CD14-positive monocyte (primary cell): Measurements from ENCODE around the gene MLX. TPM values are rescaled to one million over a fixed set of nuclear protein-coding genes. Genes with fewer than 3 reads are reported as not detected.
A peak's percentile ranks its signal among the peaks of the same experiment; 100 is the strongest.
"Not testable (repeated sequence)": the region's sequence is repeated elsewhere in the genome, so short reads cannot be mapped to it uniquely, and the experiment has no call there.

ENCODE experiments used
- DNase-seq, 3 donors: peaks; one replicate each; pipeline ENCODE4 v3.0.0-alpha.2; 2011 to 2022
- H2AFZ ChIP-seq: 2 replicates; pipeline ENCODE4 v1.6.0; 2012; ENCODE audit warnings: mild to moderate bottlenecking, low read depth, low read length, inconsistent platforms; ENCODE audit not compliant: insufficient read depth, poor library complexity, severe bottlenecking
- H3K27ac ChIP-seq, 2 donors: 1 replicate in 1 of 2; 2 replicates in 1 of 2; pipeline ENCODE4 v1.5.1; 2012 to 2013; ENCODE audit warnings: low read length in 2 of 2, control low read depth in 1 of 2, inconsistent platforms in 1 of 2, low read depth in 1 of 2, mild to moderate bottlenecking in 1 of 2
- H3K27me3 ChIP-seq, 2 donors: one replicate each; pipeline versions ENCODE4 v1.6.0 to v1.6.1; 2011 to 2013; ENCODE audit warnings: low read length in 2 of 2; ENCODE audit not compliant: control insufficient read depth in 2 of 2, insufficient read depth in 2 of 2
- H3K36me3 ChIP-seq, 2 donors: replicated peaks in 1 of 2; 1 replicate in 1 of 2; 2 replicates in 1 of 2; pipeline versions ENCODE4 v1.5.1 to v1.6.1; 2012 to 2013; ENCODE audit warnings: low read length in 2 of 2, control low read depth in 1 of 2, inconsistent platforms in 1 of 2, mild to moderate bottlenecking in 1 of 2; ENCODE audit not compliant: insufficient read depth in 2 of 2, control insufficient read depth in 1 of 2
- H3K4me1 ChIP-seq, 2 donors: 1 replicate in 1 of 2; 2 replicates in 1 of 2; pipeline versions ENCODE4 v1.5.1 to v1.6.1; 2012 to 2013; ENCODE audit warnings: low read length in 2 of 2, control low read depth in 1 of 2, inconsistent platforms in 1 of 2, mild to moderate bottlenecking in 1 of 2, moderate library complexity in 1 of 2; ENCODE audit not compliant: insufficient read depth in 2 of 2, control insufficient read depth in 1 of 2
- H3K4me2 ChIP-seq: replicated peaks from 2 replicates; pipeline ENCODE3; 2012; ENCODE audit warnings: low read length, moderate library complexity, mild to moderate bottlenecking; ENCODE audit not compliant: poor library complexity, severe bottlenecking; ENCODE audit errors: extremely low read depth
- H3K4me3 ChIP-seq, 3 experiments: fragments of 200-600 bp in 1 of 3; sonication (generic) in 1 of 3; replicated peaks in 1 of 3; 1 replicate in 2 of 3; 2 replicates in 1 of 3; pipeline ENCODE4 v1.5.1; 2011 to 2013; ENCODE audit warnings: low read length in 3 of 3, mild to moderate bottlenecking in 3 of 3, control low read depth in 2 of 3, low read depth in 2 of 3, inconsistent platforms in 1 of 3, moderate library complexity in 1 of 3
- H3K79me2 ChIP-seq: 2 replicates; pipeline ENCODE4 v1.6.0; 2012; ENCODE audit warnings: mild to moderate bottlenecking, control low read depth, inconsistent platforms, low read length, moderate library complexity; ENCODE audit not compliant: insufficient read depth
- H3K9ac ChIP-seq: 2 replicates; pipeline ENCODE4 v1.6.0; 2017; ENCODE audit warnings: low read length, mild to moderate bottlenecking; ENCODE audit not compliant: insufficient read depth, poor library complexity, severe bottlenecking
- H3K9me3 ChIP-seq, 2 donors: replicated peaks in 1 of 2; 1 replicate in 1 of 2; 2 replicates in 1 of 2; pipeline versions ENCODE4 v1.5.1 to v1.6.1; 2012 to 2013; ENCODE audit warnings: low read length in 2 of 2, control low read depth in 1 of 2; ENCODE audit not compliant: control insufficient read depth in 1 of 2, insufficient read depth in 1 of 2
- H4K20me1 ChIP-seq: 2 replicates; pipeline ENCODE4 v1.6.0; 2012; ENCODE audit warnings: mild to moderate bottlenecking, low read length, control low read depth, moderate library complexity; ENCODE audit not compliant: insufficient read depth
- H3K27ac Mint-ChIP-seq, 7 donors: one replicate each; pipeline ENCODE4 v1.8.0; 2020; ENCODE audit warnings: mild to moderate bottlenecking in 7 of 7, mixed read lengths in 7 of 7, moderate library complexity in 6 of 7, inconsistent platforms in 2 of 7
- H3K27me3 Mint-ChIP-seq, 3 donors: one replicate each; pipeline ENCODE4 v1.8.0; 2021 to 2022; ENCODE audit warnings: low read depth in 3 of 3, mild to moderate bottlenecking in 3 of 3, mixed read lengths in 3 of 3, moderate library complexity in 3 of 3, inconsistent platforms in 1 of 3
- H3K36me3 Mint-ChIP-seq, 2 donors: one replicate each; pipeline ENCODE4 v1.8.0; 2020; ENCODE audit warnings: mixed read lengths in 2 of 2, inconsistent platforms in 1 of 2, mild to moderate bottlenecking in 1 of 2
- H3K4me1 Mint-ChIP-seq: one replicate; pipeline ENCODE4 v1.8.0; 2020; ENCODE audit warnings: mild to moderate bottlenecking, mixed read lengths
- H3K4me3 Mint-ChIP-seq, 2 donors: one replicate each; pipeline ENCODE4 v1.8.0; 2020; ENCODE audit warnings: mild to moderate bottlenecking in 2 of 2, mixed read lengths in 2 of 2, moderate library complexity in 1 of 2
- H3K9me3 Mint-ChIP-seq, 7 donors: one replicate each; pipeline ENCODE4 v1.8.0; 2020 to 2022; ENCODE audit warnings: mixed read lengths in 7 of 7, mild to moderate bottlenecking in 6 of 7, moderate library complexity in 6 of 7, inconsistent platforms in 2 of 7
- CTCF ChIP-seq: fragments of 200-600 bp; IDR thresholded peaks from one replicate; pipeline ENCODE4 v1.8.0; 2022; ENCODE audit warnings: antibody characterized with exemption, mild to moderate bottlenecking
- WGBS: methylation state at CpG from one replicate; pipeline ENCODE4 v1.1.5; 2013; ENCODE audit warnings: missing lambda C conversion rate; ENCODE audit not compliant: insufficient coverage; 5-methylcytosine and 5-hydroxymethylcytosine counted together
- intact Hi-C, 2 donors: fragments of 100-400 bp; cut with micrococcal nuclease; formaldehyde crosslinking; loops; one replicate each; pipeline versions ENCODE4 v1.15.0 to v1.15.1; 2023
- polyA plus RNA-seq, 3 donors: library from polyadenylated mRNA; depleted of rRNA in 1 of 3; unstranded in 2 of 3; stranded (reverse) in 1 of 3; fragments of 300-500 nt in 2 of 3; fragments of >200 nt in 1 of 3; fragmentation: Illumina TruSeq in 2 of 3; gene quantifications; 1 replicate in 2 of 3; 2 replicates in 1 of 3; pipeline ENCODE4 v1.2.3, GENCODE V29; 2012 to 2021

The MLX gene
- polyA plus RNA-seq, 3 donors, result 61.4 to 106 (median 63.5) TPM

- Mint-ChIP-seq H3K4me1 (peaks cover 19% of the 10 kb centered on the region), H3K27ac (no peak overlapping the region), H3K27me3 (peaks cover 22 to 31% (median 26%) of the 10 kb centered on the region in 3 donors), H3K36me3 (peaks cover 26 to 42% of the 10 kb centered on the region in 2 donors), H3K9me3 (peaks cover 0 to 4% (median 0%) of the 10 kb centered on the region in 7 donors), H3K4me3 (peak overlapping the region in 1 of 2 donors; percentile 69)
- no peak overlapping the region for H2AFZ ChIP-seq
- peaks cover 11 to 20% of the 10 kb centered on the region in 2 donors for H3K27me3 ChIP-seq
- no peaks in the 10 kb centered on the region for H3K79me2 ChIP-seq
- no peak overlapping the region for H3K27ac ChIP-seq
- intact Hi-C loops, result no loop called here
- H3K36me3 ChIP-seq, result peaks cover 12 to 14% of the 10 kb centered on the region in 2 donors
- no peak for DNase-seq
- H3K4me1 ChIP-seq, result peaks cover 6 to 10% of the 10 kb centered on the region in 2 donors
- no peaks in the 10 kb centered on the region for H3K9me3 ChIP-seq
- peak overlapping the region; percentile 40 for H3K4me2 ChIP-seq
- no peak for TF ChIP-seq CTCF
- H3K4me3 ChIP-seq, result peak overlapping the region in 1 of 3 experiments; percentile 30
- H3K9ac ChIP-seq, result peak overlapping the region; percentile 4
- peaks cover 29% of the 10 kb centered on the region for H4K20me1 ChIP-seq
- WGBS, result 21% methylated on average over 59 of the region's 74 CpGs
These were observed 18.6 kb upstream of the MLX start for GRCh38 chr17:42548070-42548837.

GRCh38 chr17:42548993-42549755 is 17.7 kb upstream of the MLX start:
- no peak for DNase-seq
- Histone ChIP-seq H3K4me3 (no peak overlapping the region), H3K4me1 (peaks cover 15 to 19% of the 10 kb centered on the region in 2 donors), H3K79me2 (peaks cover 6% of the 10 kb centered on the region), H3K27ac (no peak overlapping the region), H3K4me2 (no peak overlapping the region), H3K9me3 (no peaks in the 10 kb centered on the region), H4K20me1 (peaks cover 27% of the 10 kb centered on the region), H2AFZ (no peak overlapping the region), H3K36me3 (peaks cover 3 to 5% of the 10 kb centered on the region in 2 donors), H3K27me3 (peaks cover 11 to 20% of the 10 kb centered on the region in 2 donors), H3K9ac (no peak overlapping the region)
- 90% methylated on average over 2 of the region's 14 CpGs for WGBS
- no peak for TF ChIP-seq CTCF
- Mint-ChIP-seq H3K4me1 (peaks cover 25% of the 10 kb centered on the region), H3K36me3 (peaks cover 17 to 33% of the 10 kb centered on the region in 2 donors), H3K9me3 (peaks cover 0 to 4% (median 0%) of the 10 kb centered on the region in 7 donors), H3K27me3 (peaks cover 22 to 31% (median 26%) of the 10 kb centered on the region in 3 donors), H3K27ac (no peak overlapping the region), H3K4me3 (peak overlapping the region in 1 of 2 donors; percentile 65)
- intact Hi-C loops, result no loop called here

- H3K36me3 ChIP-seq, DNase-seq, H3K9me3 Mint-ChIP-seq, intact Hi-C loops, H3K9me3 ChIP-seq, H2AFZ ChIP-seq: not testable (repeated sequence)
- Mint-ChIP-seq H3K4me1 (peaks cover 35% of the 10 kb centered on the region), H3K27me3 (peaks cover 16 to 20% (median 17%) of the 10 kb centered on the region in 3 donors), H3K4me3 (peak within 1 kb of the TSS; percentile 94 to 97), H3K36me3 (peaks cover 7 to 16% of the 10 kb centered on the region in 2 donors), H3K27ac (peak within 1 kb of the TSS in 4 of 7 donors; percentile 9 to 91 (median 70))
- Histone ChIP-seq H3K9ac (peak within 1 kb of the TSS; percentile 91), H3K4me2 (peak within 1 kb of the TSS; percentile 99), H3K4me1 (peaks cover 24 to 31% of the 10 kb centered on the region in 2 donors), H3K4me3 (peak within 1 kb of the TSS in 1 of 3 experiments; percentile 94), H3K27ac (peak within 1 kb of the TSS in 1 of 2 donors; percentile 83), H3K79me2 (peaks cover 11% of the 10 kb centered on the region), H3K27me3 (peaks cover 11 to 15% of the 10 kb centered on the region in 2 donors), H4K20me1 (peaks cover 17% of the 10 kb centered on the region)
- 100% methylated on average over 1 of the region's 15 CpGs for WGBS
These were observed 14.2 kb upstream of the MLX start, which contains the start of gene HSD17B1 for GRCh38 chr17:42552736-42553135. TSS of gene HSD17B1 (plus strand) at chr17:42552923. CDS start at chr17:42552934, 11 bp downstream.
